ENCODE results near the gene SLC29A3. TPM values are rescaled to one million over a fixed set of nuclear protein-coding genes. Genes with fewer than 3 reads are reported as not detected.

The SLC29A3 gene
- total RNA-seq, 1 experiment from 2014 or later: 9.2 TPM

GRCh38 chr10:71401056-71401455 lies 82.0 kb downstream of the SLC29A3 start:
- H2AFZ ChIP-seq (ENCODE audit: low read length): no peak overlapping the region
- no peak overlapping the region for H3T11ph ChIP-seq (ENCODE audit: low read length)
- peaks cover 6% of the 10 kb centered on the region for H3K23me2 ChIP-seq (ENCODE audit: insufficient read length, low read depth, low read length, poor library complexity, severe bottlenecking)
- WGBS (ENCODE audit: extremely low coverage, insufficient read length, low lambda C conversion rate): no CpG with 5 or more reads among the region's 7 CpGs
- Mint-ChIP-seq H3K4me3 (no peak overlapping the region), H3K27me3 (ENCODE audit: low read depth) (peaks cover 67% of the 10 kb centered on the region), H3K27ac (no peak overlapping the region), H3K4me1 (peaks cover 12 to 18% of the 10 kb centered on the region in 2 experiments), H3K36me3 (ENCODE audit: insufficient read depth in 1 of 3, low read depth in 3 of 3) (peaks cover 0 to 1% (median 0%) of the 10 kb centered on the region in 3 experiments; a peak in 1 of 7 replicates), H3K9me3 (no peaks in the 10 kb centered on the region; a peak in 1 of 5 replicates)
- no peaks in the 10 kb centered on the region for H3K79me1 ChIP-seq (ENCODE audit: insufficient read depth, low read depth, low read length, poor library complexity, severe bottlenecking)
- H3K27ac ChIP-seq (ENCODE audit: insufficient read length, low read depth, low read length): no peak overlapping the region
- H2BK15ac ChIP-seq (ENCODE audit: low read depth, low read length): no peak overlapping the region; the same call in 1 of the 2 replicates
- no peak overlapping the region for H2BK120ac ChIP-seq (ENCODE audit: low read depth, low read length, poor library complexity, severe bottlenecking)
- no peak for DNase-seq
- H3K4me1 ChIP-seq (ENCODE audit: insufficient read depth, low read length): peaks cover 3% of the 10 kb centered on the region; the same call in 1 of the 2 replicates
- no peaks in the 10 kb centered on the region for H4K20me1 ChIP-seq (ENCODE audit: control insufficient read depth, insufficient read depth, insufficient read length)
- no peak overlapping the region for H3K18ac ChIP-seq (ENCODE audit: insufficient read length, low read depth, low read length)
- no peak overlapping the region for H3K9ac ChIP-seq (ENCODE audit: extremely low read depth, insufficient read length, low read length)
- no peak for TF ChIP-seq CTCF (conservative IDR thresholded peaks at IDR 0.05)
- H3K23ac ChIP-seq (ENCODE audit: insufficient read length, low read depth, low read length): no peak overlapping the region
- no peak overlapping the region for H4K8ac ChIP-seq (replicated peaks; ENCODE audit: insufficient read length, low read depth, low read length)
- no peak overlapping the region for H3K56ac ChIP-seq (ENCODE audit: insufficient read length, low read depth, low read length)
- no peak overlapping the region for H2AK5ac ChIP-seq (ENCODE audit: insufficient read length, low read length)
- no peak overlapping the region for H2BK12ac ChIP-seq (ENCODE audit: insufficient read length, low read depth, low read length)
- no peaks in the 10 kb centered on the region for H3K9me3 ChIP-seq (ENCODE audit: control insufficient read depth, low read depth, low read length)
- H3K4me2 ChIP-seq (ENCODE audit: insufficient read depth, insufficient read length, low read length): no peak overlapping the region
- no peak overlapping the region for H2BK5ac ChIP-seq (ENCODE audit: insufficient read length, low read length)
- peaks cover 25% of the 10 kb centered on the region; the same call in 1 of the 2 replicates for H3K27me3 ChIP-seq (ENCODE audit: insufficient read depth, low read length)
- H3K4ac ChIP-seq (ENCODE audit: low read depth, low read length): no peak overlapping the region
- H2BK20ac ChIP-seq (ENCODE audit: low read depth, low read length, poor library complexity, severe bottlenecking): no peak overlapping the region
- no peak overlapping the region for H4K5ac ChIP-seq (ENCODE audit: insufficient read length, low read depth, low read length)
- no peak overlapping the region for H4K91ac ChIP-seq (ENCODE audit: insufficient read length, low read depth, low read length)
- no peak overlapping the region for H3K14ac ChIP-seq (ENCODE audit: insufficient read depth, low read length)
- H3K79me2 ChIP-seq (ENCODE audit: insufficient read depth, low read length): no peaks in the 10 kb centered on the region

All from H9 (cell line).